Mesothelial cell of epicardium (in vitro differentiated cells): ENCODE results near the gene GEMIN2. TPM values are rescaled to one million over a fixed set of nuclear protein-coding genes. Genes with fewer than 3 reads are reported as not detected.

ENCODE experiments used
- DNase-seq, 2 experiments: peaks; one replicate each; pipeline ENCODE4 v3.0.0; 2021; ENCODE audit warnings: low spot score in 2 of 2; ENCODE audit not compliant: unreplicated experiment in 2 of 2
- H3K27ac Mint-ChIP-seq: 2 replicates; pipeline ENCODE4 v1.8.0; 2021; ENCODE audit warnings: mixed read lengths
- H3K27me3 Mint-ChIP-seq: 2 replicates; pipeline ENCODE4 v1.8.0; 2021; ENCODE audit warnings: low read depth, mixed read lengths
- H3K36me3 Mint-ChIP-seq: 2 replicates; pipeline ENCODE4 v1.8.0; 2021; ENCODE audit warnings: mixed read lengths
- H3K4me1 Mint-ChIP-seq: 2 replicates; pipeline ENCODE4 v1.8.0; 2021; ENCODE audit warnings: mixed read lengths
- H3K4me3 Mint-ChIP-seq: 2 replicates; pipeline ENCODE4 v1.8.0; 2021; ENCODE audit warnings: mild to moderate bottlenecking, moderate library complexity, mixed read lengths
- H3K9me3 Mint-ChIP-seq: 2 replicates; pipeline ENCODE4 v1.8.0; 2021; ENCODE audit warnings: mixed read lengths
- total RNA-seq: library from RNA; stranded (reverse); gene quantifications from 3 replicates; pipeline ENCODE4 v1.2.1, GENCODE V29; 2021
- TF ChIP-seq, protein P1 (sequence below): fragments of 200-600 bp; sonication (generic); IDR thresholded peaks from one replicate; pipeline ENCODE4 v1.5.0; 2021; ENCODE audit warnings: antibody characterized with exemption; ENCODE audit not compliant: unreplicated experiment

Gene GEMIN2
- total RNA-seq, 1 donor from 2014 or later: 13.9 TPM

GRCh38 chr14:39184628-39185255 lies 70.6 kb downstream of the GEMIN2 start:
- TF ChIP-seq, protein P1, sequence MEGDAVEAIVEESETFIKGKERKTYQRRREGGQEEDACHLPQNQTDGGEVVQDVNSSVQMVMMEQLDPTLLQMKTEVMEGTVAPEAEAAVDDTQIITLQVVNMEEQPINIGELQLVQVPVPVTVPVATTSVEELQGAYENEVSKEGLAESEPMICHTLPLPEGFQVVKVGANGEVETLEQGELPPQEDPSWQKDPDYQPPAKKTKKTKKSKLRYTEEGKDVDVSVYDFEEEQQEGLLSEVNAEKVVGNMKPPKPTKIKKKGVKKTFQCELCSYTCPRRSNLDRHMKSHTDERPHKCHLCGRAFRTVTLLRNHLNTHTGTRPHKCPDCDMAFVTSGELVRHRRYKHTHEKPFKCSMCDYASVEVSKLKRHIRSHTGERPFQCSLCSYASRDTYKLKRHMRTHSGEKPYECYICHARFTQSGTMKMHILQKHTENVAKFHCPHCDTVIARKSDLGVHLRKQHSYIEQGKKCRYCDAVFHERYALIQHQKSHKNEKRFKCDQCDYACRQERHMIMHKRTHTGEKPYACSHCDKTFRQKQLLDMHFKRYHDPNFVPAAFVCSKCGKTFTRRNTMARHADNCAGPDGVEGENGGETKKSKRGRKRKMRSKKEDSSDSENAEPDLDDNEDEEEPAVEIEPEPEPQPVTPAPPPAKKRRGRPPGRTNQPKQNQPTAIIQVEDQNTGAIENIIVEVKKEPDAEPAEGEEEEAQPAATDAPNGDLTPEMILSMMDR: no peak
- Mint-ChIP-seq H3K4me3 (no peak overlapping the region), H3K9me3 (no peaks in the 10 kb centered on the region), H3K27ac (no peak overlapping the region), H3K36me3 (peaks cover 18% of the 10 kb centered on the region), H3K27me3 (no peaks in the 10 kb centered on the region), H3K4me1 (peaks cover 2% of the 10 kb centered on the region)
- no peak for DNase-seq

- Mint-ChIP-seq H3K4me3 (no peak overlapping the region), H3K36me3 (peaks cover 16% of the 10 kb centered on the region), H3K9me3 (no peaks in the 10 kb centered on the region), H3K4me1 (peaks cover 2% of the 10 kb centered on the region), H3K27me3 (no peaks in the 10 kb centered on the region), H3K27ac (no peak overlapping the region)
- DNase-seq: no peak
- TF ChIP-seq, protein P1: no peak
Observed at GRCh38 chr14:39185256-39186049, 71.3 kb downstream of the GEMIN2 start.

Other genes starting within 250 kb of the GEMIN2 start
- 94.9 to 107 TPM (median 104 TPM) in 3 replicates for gene SEC23A, start 11.1 kb upstream of the GEMIN2 start, total RNA-seq
- gene TRAPPC6B, start 56.0 kb downstream of the GEMIN2 start, total RNA-seq: 18.9 to 20.1 TPM (median 20.0 TPM) in 3 replicates
- gene PNN, start 60.9 kb downstream of the GEMIN2 start, total RNA-seq: 118 to 131 TPM (median 125 TPM) in 3 replicates
- 18.9 to 21.3 TPM (median 19.7 TPM) in 3 replicates for gene MIA2, start 119.6 kb downstream of the GEMIN2 start, total RNA-seq